ENCODE results near the gene CAMTA2.
A peak's percentile ranks its signal among the peaks of the same experiment; 100 is the strongest.
"Not testable (repeated sequence)": the region's sequence is repeated elsewhere in the genome, so short reads cannot be mapped to it uniquely, and the experiment has no call there.

Gene CAMTA2

GRCh38 chr17:4934173-4934979 lies 53.1 kb downstream of the CAMTA2 start:
- DNase-seq (ENCODE audit: low spot score) = peak; percentile 44

GRCh38 chr17:4933646-4934045 lies 53.8 kb downstream of the CAMTA2 start:
- no peak for DNase-seq (ENCODE audit: low spot score)

- DNase-seq (ENCODE audit: low spot score) = no peak
Observed at GRCh38 chr17:4932756-4933155, 54.7 kb downstream of the CAMTA2 start.

GRCh38 chr17:4931963-4932362 lies 55.5 kb downstream of the CAMTA2 start, which contains the start of gene GP1BA:
Gene GP1BA (plus strand): TSS chr17:4932277. CDS start chr17:4932605, 328 bp downstream.
- DNase-seq (ENCODE audit: low spot score) = no peak

GRCh38 chr17:4928881-4929280 lies 58.6 kb downstream of the CAMTA2 start:
- no peak for DNase-seq (ENCODE audit: low spot score)

- not testable (repeated sequence) for DNase-seq (ENCODE audit: low spot score)
Observed at GRCh38 chr17:4926577-4927335, 60.7 kb downstream of the CAMTA2 start.

GRCh38 chr17:4921320-4921719 lies 66.2 kb downstream of the CAMTA2 start:
- no peak for DNase-seq (ENCODE audit: low spot score)

GRCh38 chr17:4920351-4921048 lies 67.0 kb downstream of the CAMTA2 start:
- no peak for DNase-seq (ENCODE audit: low spot score)

- DNase-seq (ENCODE audit: low spot score) = no peak
Observed at GRCh38 chr17:4919511-4920047, 67.9 kb downstream of the CAMTA2 start.
